ENCODE results near the gene PTPRN2.

PTPRN2 gene

DNA sequence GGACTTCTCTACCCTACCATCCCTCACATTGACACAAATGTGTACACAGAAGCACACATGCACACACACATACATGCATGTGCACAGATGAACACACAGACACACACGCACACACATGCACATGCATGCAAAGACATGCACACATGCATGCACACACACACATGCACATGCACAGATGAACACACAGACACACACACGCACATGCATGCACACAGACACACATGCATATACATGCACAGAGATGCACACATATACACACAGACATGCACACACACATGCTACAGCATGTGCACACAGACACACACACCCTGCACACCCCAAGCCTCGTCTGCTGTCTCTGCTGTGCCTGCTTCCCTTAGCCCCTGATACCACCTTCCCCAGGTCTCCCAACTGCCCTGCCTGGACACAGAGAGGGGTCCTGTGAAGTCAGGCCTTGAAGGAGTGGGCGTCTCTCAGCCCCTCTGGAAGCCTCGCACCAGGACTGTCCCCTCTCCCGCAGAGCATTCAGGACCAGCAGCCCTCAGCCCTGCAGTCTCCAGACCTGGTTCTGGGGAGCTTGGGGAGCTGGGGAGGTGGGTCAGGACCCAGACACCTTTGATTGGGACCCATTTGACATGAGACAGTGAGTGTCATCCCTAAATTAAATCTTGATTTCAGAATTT is 1069.0 kb downstream of the PTPRN2 start:
- no peak overlapping the region for H3K4me3 ChIP-seq (ENCODE audit: low read length)
- TF ChIP-seq, protein P1, sequence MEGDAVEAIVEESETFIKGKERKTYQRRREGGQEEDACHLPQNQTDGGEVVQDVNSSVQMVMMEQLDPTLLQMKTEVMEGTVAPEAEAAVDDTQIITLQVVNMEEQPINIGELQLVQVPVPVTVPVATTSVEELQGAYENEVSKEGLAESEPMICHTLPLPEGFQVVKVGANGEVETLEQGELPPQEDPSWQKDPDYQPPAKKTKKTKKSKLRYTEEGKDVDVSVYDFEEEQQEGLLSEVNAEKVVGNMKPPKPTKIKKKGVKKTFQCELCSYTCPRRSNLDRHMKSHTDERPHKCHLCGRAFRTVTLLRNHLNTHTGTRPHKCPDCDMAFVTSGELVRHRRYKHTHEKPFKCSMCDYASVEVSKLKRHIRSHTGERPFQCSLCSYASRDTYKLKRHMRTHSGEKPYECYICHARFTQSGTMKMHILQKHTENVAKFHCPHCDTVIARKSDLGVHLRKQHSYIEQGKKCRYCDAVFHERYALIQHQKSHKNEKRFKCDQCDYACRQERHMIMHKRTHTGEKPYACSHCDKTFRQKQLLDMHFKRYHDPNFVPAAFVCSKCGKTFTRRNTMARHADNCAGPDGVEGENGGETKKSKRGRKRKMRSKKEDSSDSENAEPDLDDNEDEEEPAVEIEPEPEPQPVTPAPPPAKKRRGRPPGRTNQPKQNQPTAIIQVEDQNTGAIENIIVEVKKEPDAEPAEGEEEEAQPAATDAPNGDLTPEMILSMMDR (conservative IDR thresholded peaks at IDR 0.05; ENCODE audit: low read length): no peak
- no peak for DNase-seq (ENCODE audit: low read depth)

DNA sequence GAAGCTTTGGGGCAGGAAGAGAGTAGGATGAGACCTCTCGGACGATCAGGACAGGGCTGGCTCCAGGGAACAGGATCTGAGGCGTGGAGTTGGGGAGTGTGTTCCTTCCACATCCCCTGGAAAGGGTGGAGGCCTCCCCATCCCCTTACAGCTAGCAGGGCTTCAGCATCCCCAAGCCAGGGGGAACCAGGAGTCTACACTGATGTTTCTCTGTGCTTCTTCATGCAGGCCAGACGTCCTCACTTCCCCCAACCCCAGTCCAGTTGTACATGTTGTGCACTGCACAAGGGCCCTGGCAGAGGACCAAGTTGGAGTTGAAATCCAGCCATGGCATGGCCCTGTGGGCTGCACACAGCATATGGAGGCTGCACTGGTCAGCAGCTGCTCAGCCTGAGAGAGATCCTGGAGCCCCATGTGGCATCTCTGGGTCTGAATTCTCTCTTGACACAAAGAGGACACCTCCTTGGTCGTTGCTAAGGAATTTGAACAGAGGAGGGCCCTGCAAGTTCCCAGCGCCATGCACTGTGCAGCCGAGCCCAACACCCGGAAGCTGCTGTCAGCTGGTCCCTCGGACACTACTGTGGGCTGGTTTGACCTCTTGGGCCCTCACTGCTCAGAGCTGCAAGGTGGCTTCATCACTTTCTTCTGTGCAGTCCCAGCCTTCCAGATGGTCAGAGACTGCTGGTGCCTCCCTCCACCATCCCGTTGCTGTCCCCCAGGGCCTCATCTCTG is 1069.7 kb downstream of the PTPRN2 start:
- DNase-seq (ENCODE audit: low read depth): no peak
- no peak overlapping the region for H3K4me3 ChIP-seq (ENCODE audit: low read length)
- TF ChIP-seq, protein P1 (conservative IDR thresholded peaks at IDR 0.05; ENCODE audit: low read length): no peak

DNA sequence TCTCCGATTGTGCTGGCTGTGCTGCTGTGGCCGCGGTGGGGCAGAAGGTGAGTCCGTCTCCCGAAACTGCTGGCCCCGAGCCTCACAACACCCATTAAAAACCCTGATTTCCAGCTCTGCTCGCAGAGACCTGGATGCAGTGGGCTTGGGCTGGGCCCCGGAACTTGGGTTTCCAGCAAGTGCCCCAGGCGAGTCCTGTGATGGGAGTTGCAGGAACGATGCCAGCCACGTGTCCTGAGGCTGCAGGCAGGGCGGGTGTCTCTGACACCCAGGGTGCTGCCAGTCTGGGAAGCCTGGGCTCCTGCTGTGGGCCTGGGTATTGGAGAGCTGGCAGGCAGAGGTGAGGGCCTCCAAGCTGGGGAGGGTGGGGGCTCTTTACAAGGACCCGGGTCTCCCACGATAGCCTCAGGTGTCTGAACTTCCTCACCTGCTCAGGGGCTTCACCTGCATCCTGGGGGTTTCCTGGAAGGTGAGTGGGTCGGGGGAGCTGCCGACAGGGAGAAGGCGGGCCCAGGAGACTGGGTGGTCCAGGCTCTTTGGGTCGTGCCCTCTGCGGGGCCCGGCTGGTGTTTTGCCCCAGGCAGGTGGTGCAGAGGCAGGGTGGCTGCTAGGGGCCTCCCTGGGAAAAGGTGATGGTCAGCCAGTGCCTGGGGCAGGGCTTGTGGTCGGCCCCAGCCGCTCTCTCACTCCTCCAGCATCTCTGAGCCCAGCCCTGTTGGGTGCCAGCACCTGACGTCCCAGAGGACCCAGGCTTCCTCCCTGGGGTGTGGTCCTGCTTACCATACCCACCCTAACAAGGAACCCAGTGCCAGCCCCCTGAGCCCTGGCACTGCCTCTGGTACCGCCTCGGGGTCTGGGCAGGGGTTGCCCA is 1070.5 kb downstream of the PTPRN2 start:
- DNase-seq (ENCODE audit: low read depth): no peak
- no peak overlapping the region for H3K4me3 ChIP-seq (ENCODE audit: low read length)
- TF ChIP-seq, protein P1 (conservative IDR thresholded peaks at IDR 0.05; ENCODE audit: low read length): no peak

DNA sequence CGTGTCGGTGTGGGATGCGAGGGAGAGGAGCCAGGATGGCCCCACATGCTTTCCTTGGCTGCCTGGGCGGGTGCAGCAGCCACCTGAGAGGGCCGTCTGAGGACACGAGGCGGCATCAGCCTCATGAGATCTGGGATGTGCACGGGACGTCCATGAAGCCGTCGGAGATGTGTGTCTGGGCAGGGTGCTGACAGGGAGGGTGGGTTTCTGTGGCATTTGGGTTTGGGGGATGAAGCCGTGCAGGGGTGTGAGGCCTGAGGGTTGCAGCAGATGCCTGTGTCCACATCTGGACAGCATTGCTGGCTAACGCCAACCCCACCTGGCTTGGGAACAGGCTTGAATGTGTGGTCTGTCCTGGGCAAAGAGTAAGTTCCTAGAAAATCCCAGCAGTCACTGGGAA is 1071.3 kb downstream of the PTPRN2 start:
- no peak overlapping the region for H3K4me3 ChIP-seq (ENCODE audit: low read length)

DNA sequence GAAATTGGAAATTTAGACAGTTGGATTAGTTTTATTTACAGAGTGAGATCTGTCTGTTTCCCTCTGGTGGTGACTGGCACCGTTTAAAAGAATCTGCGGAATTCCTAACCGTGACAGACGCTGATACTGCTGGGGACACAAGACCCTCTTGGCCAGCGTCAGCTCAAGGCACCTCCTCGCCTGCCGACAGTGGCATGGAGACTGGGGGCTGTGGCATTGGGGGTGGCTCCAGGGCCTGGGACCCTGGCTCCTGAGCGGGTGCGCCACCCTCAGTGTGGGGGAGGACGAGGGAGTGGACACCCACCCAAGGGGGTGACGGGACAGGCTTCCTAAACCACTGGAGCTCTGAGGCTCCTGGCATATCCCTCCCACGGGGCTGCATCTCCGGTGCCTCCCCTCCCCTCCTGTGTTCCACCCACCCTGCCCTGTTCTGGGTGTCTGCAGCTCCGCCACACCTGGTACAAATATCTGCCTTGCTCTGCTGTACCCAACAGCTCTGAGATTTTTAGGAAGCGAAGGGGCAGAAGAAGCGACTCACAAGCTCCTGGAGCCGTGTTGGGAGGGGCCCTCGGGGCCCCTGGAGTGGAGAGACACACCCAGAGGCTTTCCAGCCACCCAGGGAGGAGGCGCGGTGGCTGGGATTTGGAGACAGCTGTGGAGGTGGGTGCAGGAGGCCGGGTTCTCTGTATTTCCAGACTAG is 1072.1 kb downstream of the PTPRN2 start:
- no peak overlapping the region for H3K4me3 ChIP-seq (ENCODE audit: low read length)
- DNase-seq (ENCODE audit: low read depth): no peak
- TF ChIP-seq, protein P1 (conservative IDR thresholded peaks at IDR 0.05; ENCODE audit: low read length): no peak

More for the DNA sequence above, 1071.3 kb downstream of the PTPRN2 start:
- TF ChIP-seq, protein P1 (conservative IDR thresholded peaks at IDR 0.05; ENCODE audit: low read length): no peak
- DNase-seq (ENCODE audit: low read depth): no peak

DNA sequence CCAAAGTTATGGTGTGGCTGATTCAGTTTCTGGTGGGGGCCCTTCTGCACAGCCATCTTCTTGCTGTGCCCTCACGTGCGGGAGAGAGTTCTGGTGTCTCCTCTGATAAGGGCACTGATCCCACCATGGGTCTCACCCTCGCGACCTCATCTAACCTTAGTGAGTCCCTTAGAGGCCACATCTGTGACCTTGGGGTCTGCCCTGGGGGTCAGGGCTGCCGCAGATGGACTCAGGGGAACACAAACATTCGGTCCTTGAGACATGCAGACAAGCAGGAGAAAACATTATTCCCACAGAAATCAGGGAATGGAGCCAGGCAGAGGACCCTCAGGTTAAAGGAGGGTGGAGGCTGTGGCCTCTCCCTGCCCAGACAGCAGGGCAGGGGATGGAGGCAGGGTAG is 1072.9 kb downstream of the PTPRN2 start:
- TF ChIP-seq, protein P1 (conservative IDR thresholded peaks at IDR 0.05; ENCODE audit: low read length): no peak
- no peak overlapping the region for H3K4me3 ChIP-seq (ENCODE audit: low read length)
- DNase-seq (ENCODE audit: low read depth): no peak

All from AG10803 (cell line).